Measurements from ENCODE around the gene VRK1.

The VRK1 gene

GRCh38 chr14:96925422-96925821 lies 128.2 kb downstream of the VRK1 start:
- DNase-seq (ENCODE audit: low spot score) = no peak

DNA sequence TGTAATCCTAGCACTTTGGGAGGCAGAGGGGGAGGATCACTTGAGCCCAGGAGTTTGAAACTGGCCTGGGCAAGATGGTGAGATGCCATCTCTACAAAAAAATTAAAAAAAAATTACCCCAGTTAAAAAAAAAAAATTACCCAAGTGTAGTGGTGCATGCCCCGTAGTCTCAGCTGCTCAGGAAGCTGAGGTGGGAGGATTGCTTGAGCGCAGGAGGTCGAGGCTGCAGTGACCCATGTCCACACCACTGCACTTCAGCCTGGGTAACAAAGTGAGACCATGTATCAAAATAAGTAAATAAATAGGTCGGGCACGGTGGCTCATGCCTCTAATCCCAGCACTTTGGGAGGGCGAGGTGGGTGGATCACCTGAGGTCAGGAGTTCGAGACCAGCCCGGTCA lies 128.8 kb downstream of the VRK1 start:
- DNase-seq (ENCODE audit: low spot score) = no peak

- DNase-seq (ENCODE audit: low spot score) = no peak
Observed at GRCh38 chr14:96928779-96929380, 131.7 kb downstream of the VRK1 start.

GRCh38 chr14:96929950-96930349 lies 132.8 kb downstream of the VRK1 start:
- no peak for DNase-seq (ENCODE audit: low spot score)

- no peak for DNase-seq (ENCODE audit: low spot score)
Observed at GRCh38 chr14:96930526-96930925, 133.3 kb downstream of the VRK1 start.
